ENCODE measurements around the gene CDK10. TPM values are rescaled to one million over a fixed set of nuclear protein-coding genes. Genes with fewer than 3 reads are reported as not detected.
"Not testable (repeated sequence)": the region's sequence is repeated elsewhere in the genome, so short reads cannot be mapped to it uniquely, and the experiment has no call there.

Gene CDK10
- polyA plus RNA-seq, 2 donors = 49.2 to 88.8 TPM

GRCh38 chr16:89699629-89700099 is 13.2 kb downstream of the CDK10 start:
- H3K27me3 ChIP-seq (ENCODE audit: control insufficient read depth in 1 of 2, insufficient read depth in 2 of 2, low read length in 2 of 2); H3K36me3 ChIP-seq (ENCODE audit: control insufficient read depth in 2 of 2, insufficient read depth in 2 of 2, low read length in 1 of 2); H3K4me3 ChIP-seq (ENCODE audit: low read depth in 1 of 2, low read length in 2 of 2); H3K9me3 ChIP-seq (ENCODE audit: control insufficient read depth in 2 of 2, insufficient read depth in 1 of 2, low read depth in 1 of 2, low read length in 1 of 2); H3K4me1 ChIP-seq (ENCODE audit: control insufficient read depth in 2 of 2, insufficient read depth in 2 of 2, low read length in 1 of 2): not testable (repeated sequence)
- peak overlapping the region; percentile 35 to 36 for H3K27ac ChIP-seq (ENCODE audit: low read depth in 2 of 2, low read length in 1 of 2)
- 54 to 55% methylated on average over 18 of the region's 18 CpGs for WGBS, 2 donors

- Histone ChIP-seq H3K27me3 (ENCODE audit: control insufficient read depth in 1 of 2, insufficient read depth in 2 of 2, low read length in 2 of 2) (no peaks in the 10 kb centered on the region), H3K9me3 (ENCODE audit: control insufficient read depth in 2 of 2, insufficient read depth in 1 of 2, low read depth in 1 of 2, low read length in 1 of 2) (no peaks in the 10 kb centered on the region), H3K4me3 (ENCODE audit: low read depth in 1 of 2, low read length in 2 of 2) (peak overlapping the region; percentile 55 to 70), H3K36me3 (ENCODE audit: control insufficient read depth in 2 of 2, insufficient read depth in 2 of 2, low read length in 1 of 2) (peaks cover 0 to 6% of the 10 kb centered on the region in 2 donors), H3K27ac (ENCODE audit: low read depth in 2 of 2, low read length in 1 of 2) (peak overlapping the region; percentile 93), H3K4me1 (ENCODE audit: control insufficient read depth in 2 of 2, insufficient read depth in 2 of 2, low read length in 1 of 2) (peaks cover 0 to 7% of the 10 kb centered on the region in 2 donors)
- 0 to 1% methylated on average over 29 to 30 of the region's 30 CpGs for WGBS, 2 donors
These were observed 13.7 kb downstream of the CDK10 start for GRCh38 chr16:89700100-89700648.

GRCh38 chr16:89700649-89701424 is 14.3 kb downstream of the CDK10 start:
- H3K9me3 ChIP-seq (ENCODE audit: control insufficient read depth in 2 of 2, insufficient read depth in 1 of 2, low read depth in 1 of 2, low read length in 1 of 2) = no peaks in the 10 kb centered on the region
- 1 to 2% methylated on average over 68 to 78 of the region's 78 CpGs for WGBS, 2 donors
- H3K36me3 ChIP-seq (ENCODE audit: control insufficient read depth in 2 of 2, insufficient read depth in 2 of 2, low read length in 1 of 2) = peaks cover 0 to 5% of the 10 kb centered on the region in 2 donors
- H3K27ac ChIP-seq (ENCODE audit: low read depth in 2 of 2, low read length in 1 of 2) = peak overlapping the region; percentile 93
- peak overlapping the region; percentile 55 to 70 for H3K4me3 ChIP-seq (ENCODE audit: low read depth in 1 of 2, low read length in 2 of 2)
- H3K4me1 ChIP-seq (ENCODE audit: control insufficient read depth in 2 of 2, insufficient read depth in 2 of 2, low read length in 1 of 2) = peaks cover 0 to 7% of the 10 kb centered on the region in 2 donors
- H3K27me3 ChIP-seq (ENCODE audit: control insufficient read depth in 1 of 2, insufficient read depth in 2 of 2, low read length in 2 of 2) = no peaks in the 10 kb centered on the region

- H3K9me3 ChIP-seq (ENCODE audit: control insufficient read depth in 2 of 2, insufficient read depth in 1 of 2, low read depth in 1 of 2, low read length in 1 of 2) = no peaks in the 10 kb centered on the region
- peak within 1 kb of the TSS; percentile 55 to 70 for H3K4me3 ChIP-seq (ENCODE audit: low read depth in 1 of 2, low read length in 2 of 2)
- H3K36me3 ChIP-seq (ENCODE audit: control insufficient read depth in 2 of 2, insufficient read depth in 2 of 2, low read length in 1 of 2) = peaks cover 0 to 5% of the 10 kb centered on the region in 2 donors
- WGBS, 2 donors = 1% methylated on average over 65 to 97 of the region's 97 CpGs
- no peaks in the 10 kb centered on the region for H3K27me3 ChIP-seq (ENCODE audit: control insufficient read depth in 1 of 2, insufficient read depth in 2 of 2, low read length in 2 of 2)
- H3K4me1 ChIP-seq (ENCODE audit: control insufficient read depth in 2 of 2, insufficient read depth in 2 of 2, low read length in 1 of 2) = peaks cover 0 to 10% of the 10 kb centered on the region in 2 donors
- H3K27ac ChIP-seq (ENCODE audit: low read depth in 2 of 2, low read length in 1 of 2) = peak within 1 kb of the TSS; percentile 93
These were observed 15.2 kb downstream of the CDK10 start, which contains the start of gene SPATA2L for GRCh38 chr16:89701425-89702406. Gene SPATA2L (minus strand): TSS chr16:89701705. CDS start chr16:89701232, 473 bp downstream.

- H3K9me3 ChIP-seq (ENCODE audit: control insufficient read depth in 2 of 2, insufficient read depth in 1 of 2, low read depth in 1 of 2, low read length in 1 of 2) = peaks cover 0 to 2% of the 10 kb centered on the region in 2 donors
- 78 to 85% methylated on average over 13 of the region's 13 CpGs for WGBS, 2 donors
- H3K4me3 ChIP-seq (ENCODE audit: low read depth in 1 of 2, low read length in 2 of 2) = no peak overlapping the region
- H3K27ac ChIP-seq (ENCODE audit: low read depth in 2 of 2, low read length in 1 of 2) = no peak overlapping the region
- H3K36me3 ChIP-seq (ENCODE audit: control insufficient read depth in 2 of 2, insufficient read depth in 2 of 2, low read length in 1 of 2) = peaks cover 0 to 11% of the 10 kb centered on the region in 2 donors
- H3K27me3 ChIP-seq (ENCODE audit: control insufficient read depth in 1 of 2, insufficient read depth in 2 of 2, low read length in 2 of 2) = no peaks in the 10 kb centered on the region
- peaks cover 3 to 14% of the 10 kb centered on the region in 2 donors for H3K4me1 ChIP-seq (ENCODE audit: control insufficient read depth in 2 of 2, insufficient read depth in 2 of 2, low read length in 1 of 2)
These were observed 17.8 kb downstream of the CDK10 start for GRCh38 chr16:89704281-89704680.

- no peak overlapping the region for H3K4me3 ChIP-seq (ENCODE audit: low read depth in 1 of 2, low read length in 2 of 2)
- peaks cover 0 to 11% of the 10 kb centered on the region in 2 donors for H3K36me3 ChIP-seq (ENCODE audit: control insufficient read depth in 2 of 2, insufficient read depth in 2 of 2, low read length in 1 of 2)
- peaks cover 0 to 2% of the 10 kb centered on the region in 2 donors for H3K9me3 ChIP-seq (ENCODE audit: control insufficient read depth in 2 of 2, insufficient read depth in 1 of 2, low read depth in 1 of 2, low read length in 1 of 2)
- H3K27me3 ChIP-seq (ENCODE audit: control insufficient read depth in 1 of 2, insufficient read depth in 2 of 2, low read length in 2 of 2) = no peaks in the 10 kb centered on the region
- peaks cover 3 to 14% of the 10 kb centered on the region in 2 donors for H3K4me1 ChIP-seq (ENCODE audit: control insufficient read depth in 2 of 2, insufficient read depth in 2 of 2, low read length in 1 of 2)
- no peak overlapping the region for H3K27ac ChIP-seq (ENCODE audit: low read depth in 2 of 2, low read length in 1 of 2)
- 71 to 73% methylated on average over 15 of the region's 15 CpGs for WGBS, 2 donors
These were observed 18.5 kb downstream of the CDK10 start for GRCh38 chr16:89705006-89705405.

GRCh38 chr16:89706518-89707260 is 20.2 kb downstream of the CDK10 start:
- peaks cover 0 to 11% of the 10 kb centered on the region in 2 donors for H3K36me3 ChIP-seq (ENCODE audit: control insufficient read depth in 2 of 2, insufficient read depth in 2 of 2, low read length in 1 of 2)
- no peak overlapping the region for H3K4me3 ChIP-seq (ENCODE audit: low read depth in 1 of 2, low read length in 2 of 2)
- H3K9me3 ChIP-seq (ENCODE audit: control insufficient read depth in 2 of 2, insufficient read depth in 1 of 2, low read depth in 1 of 2, low read length in 1 of 2) = peaks cover 0 to 2% of the 10 kb centered on the region in 2 donors
- H3K27ac ChIP-seq (ENCODE audit: low read depth in 2 of 2, low read length in 1 of 2) = no peak overlapping the region
- no peaks in the 10 kb centered on the region for H3K27me3 ChIP-seq (ENCODE audit: control insufficient read depth in 1 of 2, insufficient read depth in 2 of 2, low read length in 2 of 2)
- H3K4me1 ChIP-seq (ENCODE audit: control insufficient read depth in 2 of 2, insufficient read depth in 2 of 2, low read length in 1 of 2) = peaks cover 3 to 7% of the 10 kb centered on the region in 2 donors
- whole genome bisulfite sequencing, 2 donors = 78 to 80% methylated on average over 14 of the region's 14 CpGs

GRCh38 chr16:89707695-89708094 is 21.2 kb downstream of the CDK10 start:
- H3K4me1 ChIP-seq (ENCODE audit: control insufficient read depth in 2 of 2, insufficient read depth in 2 of 2, low read length in 1 of 2) = peaks cover 3 to 10% of the 10 kb centered on the region in 2 donors
- peaks cover 0 to 11% of the 10 kb centered on the region in 2 donors for H3K36me3 ChIP-seq (ENCODE audit: control insufficient read depth in 2 of 2, insufficient read depth in 2 of 2, low read length in 1 of 2)
- no peaks in the 10 kb centered on the region for H3K27me3 ChIP-seq (ENCODE audit: control insufficient read depth in 1 of 2, insufficient read depth in 2 of 2, low read length in 2 of 2)
- H3K27ac ChIP-seq (ENCODE audit: low read depth in 2 of 2, low read length in 1 of 2) = no peak overlapping the region
- 85 to 87% methylated on average over 9 of the region's 9 CpGs for WGBS, 2 donors
- H3K9me3 ChIP-seq (ENCODE audit: control insufficient read depth in 2 of 2, insufficient read depth in 1 of 2, low read depth in 1 of 2, low read length in 1 of 2) = peaks cover 0 to 2% of the 10 kb centered on the region in 2 donors
- H3K4me3 ChIP-seq (ENCODE audit: low read depth in 1 of 2, low read length in 2 of 2) = no peak overlapping the region

Data from esophagus (tissue), 2 donors.